ENCODE results near the gene SLC15A1. TPM values are rescaled to one million over a fixed set of nuclear protein-coding genes. Genes with fewer than 3 reads are reported as not detected.

Gene SLC15A1
- total RNA-seq, result 14.2 and 18.7 TPM in 2 replicates
- polyA plus RNA-seq, result 7.5 and 10.0 TPM in 2 replicates

- H3K27me3 ChIP-seq, result peaks cover 20% of the 10 kb centered on the region
- no peaks in the 10 kb centered on the region for H3K79me2 ChIP-seq
- peak; percentile 63 for DNase-seq (ENCODE audit: low spot score)
- peak within 1 kb of the TSS; percentile 76 for H2AFZ ChIP-seq
- no peaks in the 10 kb centered on the region for H3K9me3 ChIP-seq (ENCODE audit: low read depth)
- no peaks in the 10 kb centered on the region for H3K9me2 ChIP-seq (replicated peaks; ENCODE audit: insufficient read depth)
- no peaks in the 10 kb centered on the region for H4K20me1 ChIP-seq (ENCODE audit: insufficient read depth, poor library complexity, severe bottlenecking)
- TF ChIP-seq EZH2phosphoT487 (IDR thresholded peaks at IDR 0.05; ENCODE audit: low read depth, severe bottlenecking, unreplicated experiment) (no peak), CTCF (IDR thresholded peaks at IDR 0.05; ENCODE audit: poor library complexity) (no peak), EZH2 (IDR thresholded peaks at IDR 0.05; ENCODE audit: borderline replicate concordance) (no peak)
- H3K4me1 ChIP-seq (ENCODE audit: insufficient read depth), result peaks cover 15% of the 10 kb centered on the region
- peak within 1 kb of the TSS; percentile 52 for H3K4me3 ChIP-seq
- peak within 1 kb of the TSS; percentile 96 for H3K4me2 ChIP-seq
- H3K36me3 ChIP-seq (replicated peaks; ENCODE audit: insufficient read depth, low read depth), result no peaks in the 10 kb centered on the region
- 17% methylated on average over 34 of the region's 59 CpGs for WGBS (ENCODE audit: low lambda C conversion rate, missing lambda C conversion rate)
- H3K27ac ChIP-seq, result peak within 1 kb of the TSS; percentile 44
These were observed at the start of gene SLC15A1 for GRCh38 chr13:98752467-98753290. TSS of gene SLC15A1 (minus strand) at chr13:98752672. CDS start at chr13:98752598, 74 bp downstream.

- Histone ChIP-seq H3K9me3 (ENCODE audit: low read depth) (no peaks in the 10 kb centered on the region), H2AFZ (no peak overlapping the region), H3K79me2 (no peaks in the 10 kb centered on the region), H3K9me2 (replicated peaks; ENCODE audit: insufficient read depth) (no peaks in the 10 kb centered on the region), H4K20me1 (ENCODE audit: insufficient read depth, poor library complexity, severe bottlenecking) (no peaks in the 10 kb centered on the region), H3K36me3 (replicated peaks; ENCODE audit: insufficient read depth, low read depth) (no peaks in the 10 kb centered on the region), H3K4me2 (no peak overlapping the region), H3K27me3 (no peaks in the 10 kb centered on the region), H3K4me3 (no peak overlapping the region), H3K27ac (peak overlapping the region; percentile 82), H3K4me1 (ENCODE audit: insufficient read depth) (peaks cover 14% of the 10 kb centered on the region)
- TF ChIP-seq CTCF (IDR thresholded peaks at IDR 0.05; ENCODE audit: poor library complexity) (no peak), EZH2phosphoT487 (IDR thresholded peaks at IDR 0.05; ENCODE audit: low read depth, severe bottlenecking, unreplicated experiment) (no peak), EZH2 (IDR thresholded peaks at IDR 0.05; ENCODE audit: borderline replicate concordance) (no peak)
- 91% methylated on average over 10 of the region's 10 CpGs for WGBS (ENCODE audit: low lambda C conversion rate, missing lambda C conversion rate)
- no peak for DNase-seq (ENCODE audit: low spot score)
These were observed 49.4 kb upstream of the SLC15A1 start for GRCh38 chr13:98801626-98802418.

GRCh38 chr13:98800078-98800477 lies 47.6 kb upstream of the SLC15A1 start:
- Histone ChIP-seq H3K4me1 (ENCODE audit: insufficient read depth) (peaks cover 14% of the 10 kb centered on the region), H4K20me1 (ENCODE audit: insufficient read depth, poor library complexity, severe bottlenecking) (no peaks in the 10 kb centered on the region), H3K4me3 (no peak overlapping the region), H3K27ac (no peak overlapping the region), H3K36me3 (replicated peaks; ENCODE audit: insufficient read depth, low read depth) (no peaks in the 10 kb centered on the region), H3K9me3 (ENCODE audit: low read depth) (no peaks in the 10 kb centered on the region), H3K9me2 (replicated peaks; ENCODE audit: insufficient read depth) (no peaks in the 10 kb centered on the region), H3K27me3 (no peaks in the 10 kb centered on the region), H2AFZ (no peak overlapping the region), H3K4me2 (no peak overlapping the region), H3K79me2 (no peaks in the 10 kb centered on the region)
- 95% methylated on average over 14 of the region's 14 CpGs for WGBS (ENCODE audit: low lambda C conversion rate, missing lambda C conversion rate)
- no peak for DNase-seq (ENCODE audit: low spot score)
- TF ChIP-seq EZH2 (IDR thresholded peaks at IDR 0.05; ENCODE audit: borderline replicate concordance) (no peak), EZH2phosphoT487 (IDR thresholded peaks at IDR 0.05; ENCODE audit: low read depth, severe bottlenecking, unreplicated experiment) (no peak), CTCF (IDR thresholded peaks at IDR 0.05; ENCODE audit: poor library complexity) (no peak)

All from hepatocyte (in vitro differentiated cells).